Spleen (tissue), 7 donors: ENCODE measurements around the gene KCNAB1.

Experiments used
- POLR2A ChIP-seq, 3 donors: fragments of 450-650 bp; IDR thresholded peaks; one replicate each; pipeline ENCODE4 v1.5.1; 2017; ENCODE audit warnings: antibody characterized with exemption in 3 of 3, mild to moderate bottlenecking in 1 of 3
- POLR2AphosphoS5 ChIP-seq, 3 donors: sonication (generic); formaldehyde crosslinking; IDR thresholded peaks; one replicate each; pipeline ENCODE4 v1.5.1; 2017; ENCODE audit warnings: antibody characterized with exemption in 3 of 3
- TF ChIP-seq, protein P1 (sequence below), 11 experiments: fragments of 200-600 bp in 7 of 11; fragments of 450-650 bp in 4 of 11; sonication (generic) in 4 of 11; IDR thresholded peaks in 8 of 11; conservative IDR thresholded peaks in 3 of 11; 1 replicate in 7 of 11; 2 replicates in 4 of 11; pipeline versions ENCODE4 v1.4.0 to v1.8.0; 2016 to 2021; ENCODE audit warnings: antibody characterized with exemption in 11 of 11, inconsistent platforms in 4 of 11, mild to moderate bottlenecking in 1 of 11
- donor health status: DM: no; HTN: no; CAD: no; lungs with moderate emphysema.
- donor health status: DM: no; HTN: no; CAD: no.
- donor health status: DM: no; HTN: no; CAD: no.

GRCh38 chr3:156366559-156366958 is 246.2 kb downstream of the KCNAB1 start:
- TF ChIP-seq POLR2AphosphoS5 (IDR thresholded peaks at IDR 0.05) (no peak), POLR2A (IDR thresholded peaks at IDR 0.05) (no peak)
- TF ChIP-seq, protein P1, sequence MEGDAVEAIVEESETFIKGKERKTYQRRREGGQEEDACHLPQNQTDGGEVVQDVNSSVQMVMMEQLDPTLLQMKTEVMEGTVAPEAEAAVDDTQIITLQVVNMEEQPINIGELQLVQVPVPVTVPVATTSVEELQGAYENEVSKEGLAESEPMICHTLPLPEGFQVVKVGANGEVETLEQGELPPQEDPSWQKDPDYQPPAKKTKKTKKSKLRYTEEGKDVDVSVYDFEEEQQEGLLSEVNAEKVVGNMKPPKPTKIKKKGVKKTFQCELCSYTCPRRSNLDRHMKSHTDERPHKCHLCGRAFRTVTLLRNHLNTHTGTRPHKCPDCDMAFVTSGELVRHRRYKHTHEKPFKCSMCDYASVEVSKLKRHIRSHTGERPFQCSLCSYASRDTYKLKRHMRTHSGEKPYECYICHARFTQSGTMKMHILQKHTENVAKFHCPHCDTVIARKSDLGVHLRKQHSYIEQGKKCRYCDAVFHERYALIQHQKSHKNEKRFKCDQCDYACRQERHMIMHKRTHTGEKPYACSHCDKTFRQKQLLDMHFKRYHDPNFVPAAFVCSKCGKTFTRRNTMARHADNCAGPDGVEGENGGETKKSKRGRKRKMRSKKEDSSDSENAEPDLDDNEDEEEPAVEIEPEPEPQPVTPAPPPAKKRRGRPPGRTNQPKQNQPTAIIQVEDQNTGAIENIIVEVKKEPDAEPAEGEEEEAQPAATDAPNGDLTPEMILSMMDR (IDR thresholded peaks at IDR 0.05 in 8 of 11, conservative IDR thresholded peaks at IDR 0.05 in 3 of 11): no peak
